ENCODE measurements around the gene DTWD1. TPM values are rescaled to one million over a fixed set of nuclear protein-coding genes. Genes with fewer than 3 reads are reported as not detected.
A peak's percentile ranks its signal among the peaks of the same experiment; 100 is the strongest.
"Not testable (repeated sequence)": the region's sequence is repeated elsewhere in the genome, so short reads cannot be mapped to it uniquely, and the experiment has no call there.

The DTWD1 gene, protein sequence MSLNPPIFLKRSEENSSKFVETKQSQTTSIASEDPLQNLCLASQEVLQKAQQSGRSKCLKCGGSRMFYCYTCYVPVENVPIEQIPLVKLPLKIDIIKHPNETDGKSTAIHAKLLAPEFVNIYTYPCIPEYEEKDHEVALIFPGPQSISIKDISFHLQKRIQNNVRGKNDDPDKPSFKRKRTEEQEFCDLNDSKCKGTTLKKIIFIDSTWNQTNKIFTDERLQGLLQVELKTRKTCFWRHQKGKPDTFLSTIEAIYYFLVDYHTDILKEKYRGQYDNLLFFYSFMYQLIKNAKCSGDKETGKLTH
- polyA plus RNA-seq (2013) = 54.8 TPM

DNA sequence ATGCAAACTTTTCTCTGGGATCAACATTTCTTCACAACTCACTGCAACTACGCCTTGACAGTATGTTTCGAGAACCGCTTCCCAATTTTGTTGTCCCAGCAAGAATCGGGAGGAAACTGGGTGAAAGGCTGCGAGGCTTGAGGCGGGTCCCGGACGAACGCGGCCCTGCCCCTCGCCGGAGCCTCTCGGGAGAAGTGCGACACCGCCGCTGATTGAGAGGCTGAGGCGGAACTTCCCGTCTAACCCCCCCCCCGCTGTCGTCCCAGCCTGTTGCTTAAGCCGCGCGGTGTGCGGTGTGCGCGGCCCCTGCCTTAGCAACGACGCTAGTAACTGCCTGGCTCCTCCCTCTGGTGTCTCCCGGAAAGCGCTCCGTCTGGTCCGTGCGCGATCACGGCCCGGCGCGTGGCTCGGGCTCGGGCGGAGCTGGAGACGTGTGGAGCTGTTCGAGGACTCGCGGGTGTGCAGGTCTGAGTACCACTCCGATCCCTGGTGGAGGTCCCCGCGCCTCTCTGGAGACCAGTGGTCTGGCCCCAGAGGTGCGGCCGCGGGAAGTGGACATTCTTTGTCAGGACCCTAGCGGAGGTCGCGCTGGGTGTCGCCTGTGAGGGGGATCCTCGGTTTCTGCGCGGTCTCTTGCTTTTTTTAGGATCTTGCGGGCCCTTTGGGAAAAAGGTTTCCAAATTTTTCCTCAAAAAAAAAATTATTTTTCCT is at the start of gene DTWD1, which contains the start of gene FAM227B:
Gene DTWD1 (plus strand): TSS at position 391 of the 711 bp plus-strand sequence. CDS start 4,120 bp downstream, outside the sequence.
Gene FAM227B (minus strand): TSS at position 161 of the 711 bp plus-strand sequence. CDS start 5,647 bp downstream, outside the sequence.
- H3K27me3 ChIP-seq (replicated peaks in 2 of 5; ENCODE audit: control insufficient read depth in 4 of 5, insufficient read depth in 5 of 5, low read length in 4 of 5) = no peaks in the 10 kb centered on the region
- ChIA-PET POLR2A (interaction anchor here (0.6 to 0.7 kb wide), 2 partner anchors 121 to 734 kb away, joined by 3 read pairs; partner anchors contain the start of gene GABPB1), CTCF (interaction anchor here (1.0 to 1.1 kb wide), 2 partner anchors 9 to 210 kb away, joined by 3 to 4 read pairs; no protein-coding TSS in a partner anchor)
- H3K36me3 ChIP-seq (ENCODE audit: control insufficient read depth in 4 of 4, insufficient read depth in 4 of 4, low read length in 3 of 4) = peaks cover 5 to 11% (median 7%) of the 10 kb centered on the region in 4 experiments
- peak; percentile 99 to 100 (median 99) for DNase-seq
- peak within 1 kb of the TSS; percentile 87 to 93 for H3K27ac ChIP-seq (ENCODE audit: insufficient read depth in 1 of 2, low read depth in 1 of 2, low read length in 2 of 2, poor library complexity in 1 of 2, severe bottlenecking in 2 of 2)
- H3K4me1 ChIP-seq (ENCODE audit: control extremely low read depth in 1 of 4, control insufficient read depth in 4 of 4, insufficient read depth in 4 of 4, low read length in 3 of 4) = peaks cover 11 to 31% (median 20%) of the 10 kb centered on the region in 4 experiments
- peaks cover 1 to 19% (median 8%) of the 10 kb centered on the region in 5 experiments for H3K9me3 ChIP-seq (ENCODE audit: control extremely low read depth in 1 of 5, control insufficient read depth in 4 of 5, insufficient read depth in 2 of 5, low read depth in 1 of 5, low read length in 4 of 5)
- peak within 1 kb of the TSS; percentile 83 to 99 (median 86) for H3K4me3 ChIP-seq (ENCODE audit: control insufficient read depth in 1 of 7, extremely low read depth in 1 of 7, insufficient read depth in 4 of 7, low read depth in 2 of 7, low read length in 6 of 7)
- whole genome bisulfite sequencing (ENCODE audit: insufficient coverage) = 0% methylated on average over 36 of the region's 59 CpGs

DNA sequence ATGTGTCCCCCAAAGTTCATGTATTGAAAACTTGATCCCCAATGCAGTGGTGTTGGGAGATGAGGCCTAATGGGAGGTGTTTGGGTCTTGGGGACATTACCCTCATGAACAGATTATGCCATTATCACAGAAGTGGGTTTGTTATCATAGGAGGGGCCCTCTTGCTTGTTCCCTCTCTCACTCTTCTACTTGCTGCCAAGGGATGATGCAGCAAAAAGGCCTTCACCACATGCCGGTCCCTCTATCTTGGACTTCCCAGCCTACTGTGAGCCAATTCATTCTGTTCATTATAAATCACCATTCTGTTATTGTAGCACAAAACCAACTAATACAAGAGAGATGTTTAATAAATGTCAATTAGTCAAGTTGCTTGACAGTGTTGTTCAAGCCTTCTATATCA is 47.4 kb upstream of the DTWD1 start:
- Histone ChIP-seq H3K27me3 (replicated peaks in 2 of 5; ENCODE audit: control insufficient read depth in 4 of 5, insufficient read depth in 5 of 5, low read length in 4 of 5) (no peaks in the 10 kb centered on the region), H3K9me3 (ENCODE audit: control extremely low read depth in 1 of 5, control insufficient read depth in 4 of 5, insufficient read depth in 2 of 5, low read depth in 1 of 5, low read length in 4 of 5) (peaks cover 2 to 12% (median 2%) of the 10 kb centered on the region in 5 experiments), H3K4me1 (ENCODE audit: control extremely low read depth in 1 of 4, control insufficient read depth in 4 of 4, insufficient read depth in 4 of 4, low read length in 3 of 4) (peaks cover 0 to 3% (median 0%) of the 10 kb centered on the region in 4 experiments), H3K36me3 (ENCODE audit: control insufficient read depth in 4 of 4, insufficient read depth in 4 of 4, low read length in 3 of 4) (peaks cover 0 to 12% (median 4%) of the 10 kb centered on the region in 4 experiments), H3K4me3 (ENCODE audit: control insufficient read depth in 1 of 7, extremely low read depth in 1 of 7, insufficient read depth in 4 of 7, low read depth in 2 of 7, low read length in 6 of 7) (no peak overlapping the region), H3K27ac (ENCODE audit: insufficient read depth in 1 of 2, low read depth in 1 of 2, low read length in 2 of 2, poor library complexity in 1 of 2, severe bottlenecking in 2 of 2) (no peak overlapping the region)
- ChIA-PET CTCF (no interaction called here), POLR2A (no interaction called here)
- no CpG with 5 or more reads among the region's 1 CpG for WGBS (ENCODE audit: insufficient coverage)
- DNase-seq = peak; percentile 2 to 33 (median 4)

DNA sequence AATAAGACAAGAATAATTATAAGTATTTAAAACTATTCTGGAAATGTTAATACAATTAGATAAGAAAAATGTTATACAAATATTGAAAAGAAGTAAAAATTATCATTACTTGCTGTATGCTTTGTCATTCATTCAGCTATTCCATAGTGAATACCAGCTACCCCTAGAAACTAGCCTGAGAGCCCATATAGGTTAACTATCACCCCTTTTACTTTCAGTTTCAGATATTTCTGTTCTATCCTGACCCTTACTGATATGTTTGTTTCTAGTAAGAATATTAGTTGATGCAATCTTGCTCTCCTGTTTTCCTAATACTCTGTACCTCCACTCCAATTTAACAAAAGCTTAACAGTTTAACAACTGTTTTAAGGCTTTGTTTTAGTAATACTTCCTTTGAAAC is 31.8 kb upstream of the DTWD1 start:
- Histone ChIP-seq H3K36me3 (ENCODE audit: control insufficient read depth in 4 of 4, insufficient read depth in 4 of 4, low read length in 3 of 4) (peaks cover 0 to 10% (median 0%) of the 10 kb centered on the region in 4 experiments), H3K9me3 (ENCODE audit: control extremely low read depth in 1 of 5, control insufficient read depth in 4 of 5, insufficient read depth in 2 of 5, low read depth in 1 of 5, low read length in 4 of 5) (peaks cover 0 to 17% (median 0%) of the 10 kb centered on the region in 5 experiments), H3K4me1 (ENCODE audit: control extremely low read depth in 1 of 4, control insufficient read depth in 4 of 4, insufficient read depth in 4 of 4, low read length in 3 of 4) (no peaks in the 10 kb centered on the region), H3K4me3 (ENCODE audit: control insufficient read depth in 1 of 7, extremely low read depth in 1 of 7, insufficient read depth in 4 of 7, low read depth in 2 of 7, low read length in 6 of 7) (peak overlapping the region in 1 of 7 experiments; percentile 40), H3K27me3 (replicated peaks in 2 of 5; ENCODE audit: control insufficient read depth in 4 of 5, insufficient read depth in 5 of 5, low read length in 4 of 5) (no peaks in the 10 kb centered on the region), H3K27ac (ENCODE audit: insufficient read depth in 1 of 2, low read depth in 1 of 2, low read length in 2 of 2, poor library complexity in 1 of 2, severe bottlenecking in 2 of 2) (no peak overlapping the region)
- ChIA-PET CTCF (no interaction called here), POLR2A (interaction anchor here (0.7 kb wide), 1 partner anchor 78 kb away, joined by 3 read pairs; no protein-coding TSS in a partner anchor)
- peak in 2 of 3 donors; percentile 4 to 7 for DNase-seq

DNA sequence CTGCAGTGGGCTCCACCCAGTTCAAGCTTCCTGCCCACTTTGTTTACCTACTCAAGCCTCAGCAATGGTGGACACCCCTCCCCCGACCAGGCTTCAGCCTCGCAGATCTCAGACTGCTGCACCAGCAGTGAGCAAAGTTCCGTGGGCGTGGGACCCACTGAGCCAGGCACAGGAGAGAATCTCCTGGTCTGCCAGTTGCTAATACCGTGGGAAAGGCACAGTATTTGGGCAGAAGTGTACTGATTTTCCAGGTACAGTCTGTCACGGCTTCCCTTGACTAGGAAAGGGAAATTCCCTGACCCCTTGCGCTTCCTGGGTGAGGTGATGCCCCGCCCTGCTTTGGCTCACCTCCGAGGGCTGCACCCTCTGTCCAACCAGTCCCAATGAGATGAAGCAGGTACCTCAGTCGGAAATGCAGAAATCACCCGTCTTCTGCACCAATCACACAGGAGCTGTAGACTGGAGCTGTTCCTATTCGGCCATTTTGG is 28.0 kb upstream of the DTWD1 start:
- 98% methylated on average over 9 of the region's 12 CpGs for WGBS (ENCODE audit: insufficient coverage)
- H3K9me3 ChIP-seq (ENCODE audit: control extremely low read depth in 1 of 5, control insufficient read depth in 4 of 5, insufficient read depth in 2 of 5, low read depth in 1 of 5, low read length in 4 of 5) = peaks cover 0 to 21% (median 3%) of the 10 kb centered on the region in 5 experiments
- H3K36me3 ChIP-seq (ENCODE audit: control insufficient read depth in 4 of 4, insufficient read depth in 4 of 4, low read length in 3 of 4); CTCF ChIA-PET; H3K27ac ChIP-seq (ENCODE audit: insufficient read depth in 1 of 2, low read depth in 1 of 2, low read length in 2 of 2, poor library complexity in 1 of 2, severe bottlenecking in 2 of 2); DNase-seq; POLR2A ChIA-PET; H3K27me3 ChIP-seq (replicated peaks in 2 of 5; ENCODE audit: control insufficient read depth in 4 of 5, insufficient read depth in 5 of 5, low read length in 4 of 5); H3K4me1 ChIP-seq (ENCODE audit: control extremely low read depth in 1 of 4, control insufficient read depth in 4 of 4, insufficient read depth in 4 of 4, low read length in 3 of 4); H3K4me3 ChIP-seq (ENCODE audit: control insufficient read depth in 1 of 7, extremely low read depth in 1 of 7, insufficient read depth in 4 of 7, low read depth in 2 of 7, low read length in 6 of 7): not testable (repeated sequence)

DNA sequence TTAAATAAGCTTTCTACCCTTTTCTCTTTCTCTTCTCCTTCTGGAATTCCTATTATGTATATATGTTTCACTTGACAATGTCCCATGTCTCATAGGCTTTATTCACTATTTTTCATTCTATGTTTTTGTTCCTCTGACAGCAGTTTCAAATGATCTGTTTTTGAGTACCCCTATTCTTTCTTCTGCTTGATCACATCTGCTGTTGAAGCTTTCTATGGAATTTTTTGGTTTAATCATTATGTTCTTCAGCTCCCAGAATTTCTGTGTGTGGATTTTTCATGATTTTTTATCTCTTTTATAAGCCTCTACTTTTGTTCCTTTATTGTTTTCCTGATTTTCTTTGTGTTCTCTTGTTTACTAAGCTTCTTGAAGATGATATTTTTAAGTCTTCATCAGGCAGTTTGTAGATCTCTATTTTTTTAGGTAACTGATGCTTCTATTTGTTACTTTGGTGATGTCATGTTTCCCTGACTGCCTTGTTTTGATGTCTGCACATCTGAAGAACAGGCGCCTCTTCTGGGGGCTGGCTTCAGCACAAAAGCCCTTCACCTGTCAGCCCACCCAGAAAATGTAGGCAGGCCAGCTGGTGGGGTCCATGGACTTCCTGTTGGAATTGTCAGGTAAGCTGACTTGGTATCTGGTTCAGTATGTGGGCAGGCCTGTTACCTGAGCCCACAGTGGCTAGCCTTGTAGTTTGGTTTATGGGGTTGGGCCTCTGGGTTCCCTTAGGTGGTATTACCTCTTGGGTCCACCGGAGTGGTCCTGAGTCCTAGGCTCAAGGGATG is 16.0 kb upstream of the DTWD1 start:
- H3K4me3 ChIP-seq (ENCODE audit: control insufficient read depth in 1 of 7, extremely low read depth in 1 of 7, insufficient read depth in 4 of 7, low read depth in 2 of 7, low read length in 6 of 7) = no peak overlapping the region
- peaks cover 0 to 25% (median 3%) of the 10 kb centered on the region in 4 experiments for H3K36me3 ChIP-seq (ENCODE audit: control insufficient read depth in 4 of 4, insufficient read depth in 4 of 4, low read length in 3 of 4)
- H3K9me3 ChIP-seq (ENCODE audit: control extremely low read depth in 1 of 5, control insufficient read depth in 4 of 5, insufficient read depth in 2 of 5, low read depth in 1 of 5, low read length in 4 of 5) = peaks cover 1 to 41% (median 8%) of the 10 kb centered on the region in 5 experiments
- H3K27me3 ChIP-seq (replicated peaks in 2 of 5; ENCODE audit: control insufficient read depth in 4 of 5, insufficient read depth in 5 of 5, low read length in 4 of 5) = no peaks in the 10 kb centered on the region
- H3K4me1 ChIP-seq (ENCODE audit: control extremely low read depth in 1 of 4, control insufficient read depth in 4 of 4, insufficient read depth in 4 of 4, low read length in 3 of 4) = no peaks in the 10 kb centered on the region
- POLR2A ChIA-PET = no interaction called here
- CTCF ChIA-PET = interaction anchor here (1.0 kb wide), 1 partner anchor 24 kb away, joined by 4 read pairs; no protein-coding TSS in a partner anchor
- no peak overlapping the region for H3K27ac ChIP-seq (ENCODE audit: insufficient read depth in 1 of 2, low read depth in 1 of 2, low read length in 2 of 2, poor library complexity in 1 of 2, severe bottlenecking in 2 of 2)
- no peak for DNase-seq
- no CpG with 5 or more reads among the region's 2 CpGs for WGBS (ENCODE audit: insufficient coverage)

DNA sequence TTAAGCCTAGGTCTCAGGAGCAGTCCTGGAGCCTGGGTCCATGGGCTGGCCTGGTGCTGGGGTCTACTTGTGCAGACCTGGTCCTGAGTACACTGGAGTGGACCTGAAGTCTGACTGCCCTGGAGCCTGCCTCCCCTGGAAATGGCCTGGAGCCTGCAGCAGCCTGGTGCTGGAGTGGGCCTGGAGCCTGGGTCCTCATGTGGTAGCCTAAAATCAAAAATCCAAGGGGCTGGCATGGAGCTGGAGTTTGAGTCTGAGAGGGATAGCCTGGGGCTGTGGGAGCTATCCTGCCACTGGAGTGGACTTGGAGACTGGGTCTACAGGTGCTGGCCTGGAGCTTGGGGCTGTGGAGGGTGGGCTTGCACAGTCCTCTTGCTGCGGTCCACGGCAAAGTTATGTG is 15.3 kb upstream of the DTWD1 start:
- ChIA-PET CTCF (interaction anchor here (0.6 to 1.0 kb wide), 3 partner anchors 11 to 219 kb away, joined by 3 to 5 read pairs (median 4); no protein-coding TSS in a partner anchor), POLR2A (interaction anchor here (0.6 kb wide), 1 partner anchor 48 kb away, joined by 4 read pairs; no protein-coding TSS in a partner anchor)
- Histone ChIP-seq H3K4me3 (ENCODE audit: control insufficient read depth in 1 of 7, extremely low read depth in 1 of 7, insufficient read depth in 4 of 7, low read depth in 2 of 7, low read length in 6 of 7) (no peak overlapping the region), H3K9me3 (ENCODE audit: control extremely low read depth in 1 of 5, control insufficient read depth in 4 of 5, insufficient read depth in 2 of 5, low read depth in 1 of 5, low read length in 4 of 5) (peaks cover 1 to 33% (median 8%) of the 10 kb centered on the region in 5 experiments), H3K4me1 (ENCODE audit: control extremely low read depth in 1 of 4, control insufficient read depth in 4 of 4, insufficient read depth in 4 of 4, low read length in 3 of 4) (no peaks in the 10 kb centered on the region), H3K27me3 (replicated peaks in 2 of 5; ENCODE audit: control insufficient read depth in 4 of 5, insufficient read depth in 5 of 5, low read length in 4 of 5) (no peaks in the 10 kb centered on the region), H3K27ac (ENCODE audit: insufficient read depth in 1 of 2, low read depth in 1 of 2, low read length in 2 of 2, poor library complexity in 1 of 2, severe bottlenecking in 2 of 2) (no peak overlapping the region), H3K36me3 (ENCODE audit: control insufficient read depth in 4 of 4, insufficient read depth in 4 of 4, low read length in 3 of 4) (peaks cover 0 to 19% (median 3%) of the 10 kb centered on the region in 4 experiments)
- WGBS (ENCODE audit: insufficient coverage) = 100% methylated on average over 2 of the region's 2 CpGs
- no peak for DNase-seq
